ENCODE data around the gene FLRT2.

DNA sequence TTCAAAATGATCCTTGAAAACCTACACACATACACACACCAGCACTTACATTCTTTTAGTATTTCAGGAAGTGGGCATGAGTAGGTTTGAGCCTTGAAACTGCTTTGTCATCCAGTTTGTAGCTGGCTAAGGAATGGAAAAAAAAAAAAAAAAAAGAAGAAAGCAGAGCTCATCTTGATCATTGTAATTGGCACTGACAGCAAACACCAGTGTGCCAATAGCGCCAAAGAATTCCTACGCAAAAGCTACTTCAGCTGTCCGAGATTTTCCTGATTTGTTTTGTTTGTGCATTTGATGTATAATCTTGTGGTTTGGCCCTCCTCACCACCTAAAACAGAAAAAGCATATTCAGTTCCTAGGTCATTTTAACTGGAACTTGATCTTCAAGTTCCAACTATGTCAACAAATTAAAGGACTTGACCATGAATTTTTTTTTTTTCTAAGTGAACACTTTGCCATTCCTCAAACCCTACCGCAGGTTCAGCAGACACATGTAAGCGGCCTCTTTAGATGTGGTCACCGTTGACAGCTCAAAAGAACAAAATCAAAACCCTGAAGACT is 57.3 kb downstream of the FLRT2 start:
- TF ChIP-seq TAF1 (IDR thresholded peaks at IDR 0.05; ENCODE audit: borderline replicate concordance, low read depth, low read length) (no peak), POLR2AphosphoS5 (IDR thresholded peaks at IDR 0.05; ENCODE audit: low read depth, low read length) (no peak)
